GM23338 (cell line): ENCODE measurements around the gene TEFM. TPM values are rescaled to one million over a fixed set of nuclear protein-coding genes. Genes with fewer than 3 reads are reported as not detected.
A peak's percentile ranks its signal among the peaks of the same experiment; 100 is the strongest.

Source experiments
- ATAC-seq: fragments of 200-7000 bp; cut with Tn5 transposase; 3 replicates; pipeline ENCODE4 v1.9.1; 2020
- DNase-seq: peaks from one replicate; pipeline ENCODE4 v3.0.0-alpha.2; 2015; ENCODE audit warnings: low spot score
- H2AFZ ChIP-seq: fragments of 200-600 bp; sonication (generic); 2 replicates; pipeline ENCODE4 v1.8.0; 2016; ENCODE audit warnings: antibody characterized with exemption, mild to moderate bottlenecking, moderate library complexity
- H3F3A ChIP-seq: fragments of 200-600 bp; sonication (generic); replicated peaks from 2 replicates; pipeline ENCODE4 v1.8.0; 2017; ENCODE audit warnings: antibody characterized with exemption, mixed run types, low read depth
- H3K27ac ChIP-seq: fragments of 200-600 bp; sonication (generic); 2 replicates; pipeline ENCODE4 v1.6.1; 2016; ENCODE audit warnings: low read depth
- H3K27me3 ChIP-seq: fragments of 200-600 bp; sonication (generic); 2 replicates; pipeline ENCODE4 v1.8.0; 2016; ENCODE audit warnings: mild to moderate bottlenecking, mixed run types, moderate library complexity; ENCODE audit not compliant: insufficient read depth
- H3K36me3 ChIP-seq: fragments of 200-600 bp; sonication (generic); 2 replicates; pipeline ENCODE4 v1.8.0; 2016; ENCODE audit warnings: mild to moderate bottlenecking; ENCODE audit not compliant: insufficient read depth
- H3K4me1 ChIP-seq: fragments of 200-600 bp; sonication (generic); 2 replicates; pipeline ENCODE4 v1.8.0; 2016; ENCODE audit warnings: mild to moderate bottlenecking, moderate library complexity; ENCODE audit not compliant: insufficient read depth
- H3K4me2 ChIP-seq: fragments of 200-600 bp; sonication (generic); 2 replicates; pipeline ENCODE4 v1.7.1; 2017; ENCODE audit warnings: mixed run types
- H3K4me3 ChIP-seq: fragments of 200-600 bp; sonication (generic); 2 replicates; pipeline ENCODE4 v1.6.1; 2016; ENCODE audit warnings: mixed run types
- H3K79me2 ChIP-seq: fragments of 200-600 bp; sonication (generic); replicated peaks from 2 replicates; pipeline ENCODE4 v1.8.0; 2017; ENCODE audit warnings: mild to moderate bottlenecking; ENCODE audit not compliant: insufficient read depth
- H3K9me2 ChIP-seq: fragments of 200-600 bp; sonication (generic); 2 replicates; pipeline ENCODE4 v1.8.0; 2017; ENCODE audit not compliant: insufficient read depth
- H4K20me1 ChIP-seq: fragments of 200-600 bp; sonication (generic); replicated peaks from 2 replicates; pipeline ENCODE4 v1.8.0; 2017; ENCODE audit warnings: mild to moderate bottlenecking; ENCODE audit not compliant: insufficient read depth
- H3K27ac Mint-ChIP-seq: 2 replicates; pipeline ENCODE4 v1.8.0; 2020; ENCODE audit warnings: inconsistent platforms, mild to moderate bottlenecking, moderate library complexity, mixed read lengths
- H3K27me3 Mint-ChIP-seq: 3 replicates; pipeline ENCODE4 v1.8.0; 2022; ENCODE audit warnings: low read depth, mild to moderate bottlenecking, moderate library complexity, mixed read lengths, inconsistent platforms; ENCODE audit not compliant: insufficient read depth, poor library complexity
- H3K36me3 Mint-ChIP-seq: 3 replicates; pipeline ENCODE4 v1.8.0; 2021; ENCODE audit warnings: low read depth, mild to moderate bottlenecking, inconsistent platforms, moderate library complexity, mixed read lengths
- H3K4me1 Mint-ChIP-seq: 3 replicates; pipeline ENCODE4 v1.8.0; 2020; ENCODE audit warnings: mild to moderate bottlenecking, inconsistent platforms, mixed read lengths
- H3K4me3 Mint-ChIP-seq: 3 replicates; pipeline ENCODE4 v1.8.0; 2021; ENCODE audit warnings: moderate library complexity, mild to moderate bottlenecking, inconsistent platforms, mixed read lengths
- H3K9me3 Mint-ChIP-seq: 3 replicates; pipeline ENCODE4 v1.8.0; 2020; ENCODE audit warnings: moderate library complexity, mild to moderate bottlenecking, inconsistent platforms, mixed read lengths
- CTCF ChIP-seq, 2 experiments: fragments of 200-600 bp in 1 of 2; sonication (generic) in 1 of 2; conservative IDR thresholded peaks; 2 replicates each; pipeline versions ENCODE4 v1.5.1 to v1.6.1; 2016 to 2017; ENCODE audit warnings: antibody characterized with exemption in 2 of 2, low read depth in 2 of 2, mild to moderate bottlenecking in 2 of 2, moderate library complexity in 1 of 2
- ETS1 ChIP-seq: IDR thresholded peaks from 2 replicates; pipeline ENCODE4 v1.6.1; 2016; ENCODE audit warnings: antibody characterized with exemption
- EZH2 ChIP-seq: fragments of 200-600 bp; sonication (generic); IDR thresholded peaks from one replicate; pipeline ENCODE4 v1.8.0; 2017; ENCODE audit warnings: antibody characterized with exemption, mild to moderate bottlenecking, low read depth; ENCODE audit not compliant: unreplicated experiment
- EZH2phosphoT487 ChIP-seq: fragments of 200-600 bp; sonication (generic); IDR thresholded peaks from one replicate; pipeline ENCODE4 v1.8.1; 2018; ENCODE audit warnings: antibody characterized with exemption; ENCODE audit not compliant: unreplicated experiment
- NANOG ChIP-seq: IDR thresholded peaks from 2 replicates; pipeline ENCODE4 v1.6.1; 2016; ENCODE audit warnings: antibody characterized with exemption, borderline replicate concordance
- POLR2AphosphoS5 ChIP-seq: IDR thresholded peaks from 2 replicates; pipeline ENCODE4 v1.6.1; 2016; ENCODE audit warnings: antibody characterized with exemption, low read depth
- REST ChIP-seq: IDR thresholded peaks from one replicate; pipeline ENCODE4 v1.6.1; 2018; ENCODE audit warnings: antibody characterized with exemption; ENCODE audit not compliant: unreplicated experiment
- ZNF114 ChIP-seq: fragments of 250-450 bp; sonication (Bioruptor Pico); IDR thresholded peaks from 2 replicates; pipeline ENCODE4 v1.5.0; 2020; ENCODE audit warnings: mild to moderate bottlenecking, moderate library complexity
- polyA plus RNA-seq: library from polyadenylated mRNA; unstranded; fragments of >200 nt; fragmentation: Nextera tagmentation; extraction: Ambion mirVana; gene quantifications from 2 replicates; pipeline ENCODE4 v1.2.1, GENCODE V29; 2016
- total RNA-seq: library from RNA; depleted of rRNA; stranded (reverse); fragments of >200 nt; shearing (Covaris generic); gene quantifications from 2 replicates; pipeline ENCODE4 v1.2.3, GENCODE V29; 2014

Gene TEFM
- total and polyA plus RNA-seq, 2 experiments from 2014 or later = 15.9 to 33.3 TPM

- H3K4me2 ChIP-seq = no peak overlapping the region
- no peaks in the 10 kb centered on the region for H3K27me3 ChIP-seq
- no peak overlapping the region for H2AFZ ChIP-seq
- H3K36me3 Mint-ChIP-seq = no peaks in the 10 kb centered on the region
- H3K4me3 Mint-ChIP-seq = no peak overlapping the region
- no peak overlapping the region for H3K27ac ChIP-seq
- peaks cover 5% of the 10 kb centered on the region; the same call in 2 of the 3 replicates for H3K4me1 Mint-ChIP-seq
- H3K4me1 ChIP-seq = peaks cover 3% of the 10 kb centered on the region; the same call in 1 of the 2 replicates
- TF ChIP-seq CTCF (conservative IDR thresholded peaks at IDR 0.05; ENCODE audit: low read depth in 2 of 2) (no peak), NANOG (no peak), EZH2phosphoT487 (no peak), ZNF114 (CRISPR knock-in tag) (no peak)
- no peaks in the 10 kb centered on the region for H4K20me1 ChIP-seq
- H3K9me3 Mint-ChIP-seq = no peaks in the 10 kb centered on the region
- ATAC-seq = no peak
- peaks cover 2% of the 10 kb centered on the region for H3K27me3 Mint-ChIP-seq
- H3K9me2 ChIP-seq = no peaks in the 10 kb centered on the region
- no peak overlapping the region for H3K4me3 ChIP-seq
- no peak overlapping the region for H3K27ac Mint-ChIP-seq
- no peak for DNase-seq
- no peaks in the 10 kb centered on the region; the same call in 1 of the 2 replicates for H3F3A ChIP-seq
- H3K36me3 ChIP-seq = no peaks in the 10 kb centered on the region
- H3K79me2 ChIP-seq = peaks cover 19% of the 10 kb centered on the region
Observed at GRCh38 chr17:30908717-30909420, 2.8 kb upstream of the TEFM start.

- DNase-seq = peak; percentile 39
- Histone ChIP-seq H3K4me2 (peak overlapping the region; percentile 96), H3K4me3 (peak overlapping the region; percentile 95), H3K79me2 (peaks cover 20% of the 10 kb centered on the region), H3F3A (no peaks in the 10 kb centered on the region; the same call in 1 of the 2 replicates), H3K4me1 (peaks cover 3% of the 10 kb centered on the region; the same call in 1 of the 2 replicates), H4K20me1 (no peaks in the 10 kb centered on the region), H3K9me2 (no peaks in the 10 kb centered on the region), H2AFZ (peak overlapping the region; percentile 93), H3K27me3 (no peaks in the 10 kb centered on the region), H3K27ac (peak overlapping the region; percentile 51; the same call in 1 of the 2 replicates), H3K36me3 (no peaks in the 10 kb centered on the region)
- Mint-ChIP-seq H3K27ac (peak overlapping the region; percentile 78), H3K4me1 (peaks cover 5% of the 10 kb centered on the region; the same call in 2 of the 3 replicates), H3K4me3 (peak overlapping the region; percentile 89), H3K36me3 (peaks cover 7% of the 10 kb centered on the region; the same call in 2 of the 3 replicates), H3K9me3 (no peaks in the 10 kb centered on the region), H3K27me3 (peaks cover 2% of the 10 kb centered on the region)
- ATAC-seq = peak; percentile 48
- TF ChIP-seq POLR2AphosphoS5 (no peak), NANOG (no peak), ETS1 (no peak), EZH2 (no peak), EZH2phosphoT487 (no peak), CTCF (conservative IDR thresholded peaks at IDR 0.05; ENCODE audit: low read depth in 2 of 2) (no peak), ZNF114 (CRISPR knock-in tag) (no peak), REST (no peak)
Observed at GRCh38 chr17:30905742-30906100, 317 bp downstream of the TEFM start.
